WI38 (cell line): ENCODE results near the gene NPDC1.

ENCODE experiments used
- H3K4me3 ChIP-seq: 2 replicates; pipeline ENCODE4 v1.5.1; 2011; ENCODE audit warnings: low read depth, mild to moderate bottlenecking, control low read depth, low read length
- CTCF ChIP-seq: IDR thresholded peaks from 2 replicates; pipeline ENCODE4 v1.5.1; 2012; ENCODE audit warnings: low read depth, mild to moderate bottlenecking, control low read depth, low read length

Gene NPDC1

DNA sequence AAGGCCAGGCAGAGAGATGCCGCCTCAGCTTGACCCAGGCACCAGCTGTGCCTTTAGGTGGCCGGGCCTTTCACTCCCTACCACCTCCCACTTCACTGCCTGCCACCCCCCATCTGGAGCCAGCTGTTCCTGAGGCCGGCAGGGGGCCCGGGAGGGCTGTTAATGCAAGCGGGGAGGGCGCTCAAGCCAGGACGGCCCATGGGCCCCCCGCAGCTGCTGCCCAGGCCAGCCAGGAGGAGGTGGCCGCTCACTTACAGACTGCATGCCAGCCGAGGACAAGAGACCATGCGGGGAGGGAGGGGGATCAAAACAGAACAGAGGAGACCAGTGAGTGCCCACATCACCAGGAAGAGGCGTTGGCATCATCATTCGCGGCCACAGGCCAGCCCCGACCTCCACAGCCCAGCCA lies 22.4 kb downstream of the NPDC1 start:
- no peak for TF ChIP-seq CTCF
- H3K4me3 ChIP-seq: no peak overlapping the region

GRCh38 chr9:137023157-137023556 lies 22.8 kb downstream of the NPDC1 start:
- TF ChIP-seq CTCF: no peak
- no peak overlapping the region for H3K4me3 ChIP-seq

DNA sequence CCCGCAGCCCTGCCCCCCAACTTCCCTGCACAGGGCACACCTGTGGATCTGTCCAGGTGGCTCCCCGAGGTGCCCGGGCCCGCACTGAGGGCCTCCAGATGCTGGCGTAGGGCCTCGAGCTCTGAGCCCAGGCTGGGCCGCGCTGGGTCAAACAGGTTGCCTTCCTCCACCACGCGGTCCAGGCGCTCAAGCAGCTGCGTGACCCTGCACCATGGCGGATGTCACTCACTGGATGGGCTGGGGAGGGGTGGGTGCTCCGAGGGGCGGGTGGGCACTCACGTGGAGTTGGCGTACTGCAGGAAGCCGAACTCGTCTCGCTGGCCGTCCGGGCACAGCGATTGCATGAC lies 23.3 kb downstream of the NPDC1 start:
- TF ChIP-seq CTCF: no peak
- no peak overlapping the region for H3K4me3 ChIP-seq

DNA sequence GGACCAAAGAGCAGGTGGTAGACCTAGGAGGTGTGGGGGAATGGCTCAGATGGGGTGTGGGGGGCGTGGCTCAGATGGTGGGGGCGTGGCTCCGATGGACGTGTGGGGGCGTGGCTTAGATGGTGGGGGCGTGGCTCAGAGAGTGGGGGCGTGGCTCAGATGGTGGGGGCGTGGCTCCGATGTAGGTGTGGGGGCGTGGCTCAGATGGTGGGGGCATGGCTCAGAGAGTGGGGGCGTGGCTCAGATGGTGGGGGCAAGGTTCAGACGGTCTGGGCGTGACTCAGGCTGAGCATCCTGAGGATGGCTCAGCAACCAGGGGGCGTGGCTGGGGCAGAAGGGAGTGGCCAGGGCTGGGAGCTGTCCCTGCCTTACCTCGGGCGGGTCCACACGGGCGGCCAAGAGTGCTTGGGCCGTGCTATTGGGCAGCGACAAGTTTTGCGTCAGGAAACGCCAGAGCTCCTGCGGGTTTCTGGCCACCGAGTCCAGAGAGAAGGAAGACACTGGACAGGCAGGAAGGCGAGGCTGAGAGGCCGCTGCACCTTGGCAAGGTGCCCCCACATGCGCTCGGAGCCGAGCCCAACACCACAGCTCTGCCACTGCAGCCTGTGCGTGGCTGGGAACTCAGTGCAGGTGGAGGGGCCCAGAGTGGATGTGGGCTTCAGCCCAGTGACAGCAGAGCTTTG lies 23.9 kb downstream of the NPDC1 start:
- no peak for TF ChIP-seq CTCF
- no peak overlapping the region for H3K4me3 ChIP-seq

- no peak overlapping the region for H3K4me3 ChIP-seq
- no peak for TF ChIP-seq CTCF
Observed at GRCh38 chr9:137021568-137021978, 24.4 kb downstream of the NPDC1 start.

- no peak for TF ChIP-seq CTCF
Observed at GRCh38 chr9:137020771-137021567, 25.0 kb downstream of the NPDC1 start.

More at GRCh38 chr9:137020771-137021567, 25.0 kb downstream of the NPDC1 start:
- H3K4me3 ChIP-seq: no peak overlapping the region
